K562 (cell line): ENCODE data around the gene EP300. TPM values are rescaled to one million over a fixed set of nuclear protein-coding genes. Genes with fewer than 3 reads are reported as not detected.

Source experiments
- ATAC-seq: fragments of 200-7000 bp; cut with Tn5 transposase; 3 replicates; pipeline ENCODE4 v1.9.1; 2020; ENCODE audit warnings: moderate library complexity
- BruUV-seq: library from RNA; stranded (reverse); fragments of 400-500 nt; replicated peaks from 2 replicates; lab custom pipeline; 2021; lab: Mats Ljungman, UMichigan
- CTCF ChIA-PET: fragments of 300-600 bp; formaldehyde crosslinking; extraction: SDS; loops from one replicate; lab custom pipeline; 2021; ENCODE audit warnings: low intra/inter-chr PET ratio; lab: Yijun Ruan, JAX
- POLR2A ChIA-PET: fragments of 300-600, 350-650 bp; sonication (Branson Sonifier 250); formaldehyde crosslinking; extraction: SDS; loops from one replicate; lab custom pipeline; 2021; ENCODE audit warnings: antibody characterized with exemption, inconsistent platforms; lab: Yijun Ruan, JAX
- DNase-seq, 4 experiments: peaks; one replicate each; pipeline versions ENCODE4 v3.0.0 to v3.0.0-alpha.2; 2011 to 2018; ENCODE audit warnings: low spot score in 3 of 4, mixed read lengths in 3 of 4; ENCODE audit errors: extremely low read depth in 1 of 4
- FAIRE-seq: peaks from 2 replicates; lab custom pipeline; 2011; peaks lifted over from hg19 to GRCh38; lab: Jason Lieb, UNC
- H2AFZ ChIP-seq: 2 replicates; pipeline ENCODE4 v1.6.0; 2011; ENCODE audit warnings: low read depth, low read length, control low read depth, inconsistent platforms
- H3K27ac ChIP-seq: fragments of 200-600 bp; 3 replicates; pipeline ENCODE4 v1.8.0; 2011; ENCODE audit warnings: low read depth, mild to moderate bottlenecking, control low read depth, inconsistent platforms, low read length, moderate library complexity, mixed read lengths; ENCODE audit errors: extremely low read depth
- H3K27me3 ChIP-seq, 2 experiments: fragments of 300-600 bp in 1 of 2; 2 replicates in 1 of 2; 3 replicates in 1 of 2; pipeline versions ENCODE4 v1.6.0 to v1.8.0; 2011; ENCODE audit warnings: inconsistent platforms in 2 of 2, low read length in 2 of 2, mild to moderate bottlenecking in 1 of 2, mixed read lengths in 1 of 2, moderate library complexity in 1 of 2; ENCODE audit not compliant: control insufficient read depth in 2 of 2, insufficient read depth in 2 of 2
- H3K36me3 ChIP-seq: fragments of 300-600 bp; 3 replicates; pipeline ENCODE4 v1.8.0; 2011; ENCODE audit warnings: mild to moderate bottlenecking, low read length, inconsistent platforms; ENCODE audit not compliant: control insufficient read depth, insufficient read depth
- H3K4me1 ChIP-seq, 2 experiments: fragments of 200-600 bp in 1 of 2; replicated peaks in 1 of 2; 2 replicates in 1 of 2; 3 replicates in 1 of 2; pipeline versions ENCODE4 v1.5.1 to v1.8.0; 2011; ENCODE audit warnings: inconsistent platforms in 2 of 2, low read length in 2 of 2, mild to moderate bottlenecking in 1 of 2, mixed read lengths in 1 of 2, moderate library complexity in 1 of 2; ENCODE audit not compliant: control insufficient read depth in 2 of 2, insufficient read depth in 2 of 2
- H3K4me2 ChIP-seq: 2 replicates; pipeline ENCODE4 v1.6.1; 2011; ENCODE audit warnings: low read length, control low read depth, inconsistent platforms, mixed read lengths; ENCODE audit not compliant: insufficient read depth
- H3K4me3 ChIP-seq: fragments of 200-600 bp; sonication (generic), shearing (Covaris generic); 2 replicates; pipeline ENCODE4 v1.5.1; 2016; ENCODE audit warnings: control low read depth, inconsistent platforms
- H3K79me2 ChIP-seq: fragments of 200-600 bp; 3 replicates; pipeline ENCODE4 v1.8.0; 2011; ENCODE audit warnings: low read length, inconsistent platforms; ENCODE audit not compliant: control insufficient read depth, insufficient read depth
- H3K9ac ChIP-seq, 2 experiments: 2 replicates each; pipeline versions ENCODE4 v1.6.0 to v1.6.1; 2011; ENCODE audit warnings: low read depth in 2 of 2, low read length in 2 of 2, control low read depth in 1 of 2, inconsistent platforms in 1 of 2, mild to moderate bottlenecking in 1 of 2, mixed read lengths in 1 of 2; ENCODE audit not compliant: insufficient read depth in 1 of 2
- H3K9me1 ChIP-seq: one replicate; pipeline ENCODE4 v1.6.0; 2011; ENCODE audit warnings: inconsistent platforms, mild to moderate bottlenecking, low read length, moderate library complexity; ENCODE audit not compliant: control insufficient read depth, insufficient read depth
- H3K9me3 ChIP-seq: replicated peaks from 2 replicates; pipeline ENCODE4 v1.5.1; 2011; ENCODE audit warnings: low read depth, low read length, inconsistent platforms; ENCODE audit not compliant: control insufficient read depth, insufficient read depth
- H4K20me1 ChIP-seq: replicated peaks from 2 replicates; pipeline ENCODE4 v1.6.1; 2011; ENCODE audit warnings: low read length, inconsistent platforms, mixed read lengths; ENCODE audit not compliant: control insufficient read depth, insufficient read depth
- BMI1 ChIP-seq: fragments of 150-350 bp; IDR thresholded peaks from 2 replicates; pipeline ENCODE4 v1.6.1; 2014; ENCODE audit warnings: low read length
- ELF4 ChIP-seq: fragments of 450-650 bp; formaldehyde crosslinking; IDR thresholded peaks from 2 replicates; pipeline ENCODE4 v1.4.0; 2022; ENCODE audit warnings: missing genetic modification characterization
- FOS ChIP-seq: IDR thresholded peaks from 3 replicates; pipeline ENCODE4 v1.6.1; 2011; ENCODE audit not compliant: insufficient read length; ENCODE audit errors: extremely low read depth
- FUS ChIP-seq: fragments of 200-400 bp; formaldehyde crosslinking; optimal IDR thresholded peaks from 2 replicates; pipeline ENCODE3; 2017; ENCODE audit warnings: low read depth, low read length
- MAFF ChIP-seq: IDR thresholded peaks from 2 replicates; pipeline ENCODE4 v1.6.1; 2012; ENCODE audit warnings: low read length, improper control_type of control experiment
- NCOR1 ChIP-seq: fragments of 450-650 bp; IDR thresholded peaks from 2 replicates; pipeline ENCODE4 v1.6.1; 2016; ENCODE audit warnings: mild to moderate bottlenecking, moderate library complexity
- NR2C2 ChIP-seq, 2 experiments: fragments of 200-800 bp in 1 of 2; sonication (Bioruptor generic) in 1 of 2; sonication (generic) in 1 of 2; formaldehyde crosslinking in 1 of 2; IDR thresholded peaks; 2 replicates each; pipeline versions ENCODE4 v1.6.1 to v1.8.0; 2016 to 2022; ENCODE audit warnings: mild to moderate bottlenecking in 1 of 2, missing compliant biosample characterization in 1 of 2, missing genetic modification characterization in 1 of 2, missing genetic modification reagents in 1 of 2
- ZBTB43 ChIP-seq: sonication (generic); formaldehyde crosslinking; IDR thresholded peaks from 2 replicates; pipeline ENCODE4 v1.8.0; 2023; ENCODE audit warnings: mild to moderate bottlenecking, missing genetic modification reagents
- WGBS: fragments of 100-300 bp; shearing (Covaris generic); methylation state at CpG from one replicate; pipeline ENCODE4 v1.1.6; 2016; ENCODE audit warnings: low coverage, mixed read lengths; ENCODE audit not compliant: insufficient coverage; ENCODE audit errors: missing lambda C conversion rate; 5-methylcytosine and 5-hydroxymethylcytosine counted together
- in situ Hi-C: fragments of 300-500 bp; cut with MboI; formaldehyde crosslinking; loops from 4 replicates; pipeline ENCODE4 v1.15.0; 2018; ENCODE audit warnings: inconsistent platforms, mixed read lengths
- intact Hi-C: fragments of 100-400 bp; cut with micrococcal nuclease; formaldehyde crosslinking; loops from 2 replicates; pipeline ENCODE4 v1.14.2; 2022
- polyA plus RNA-seq, 8 experiments: library from polyadenylated mRNA; depleted of rRNA in 4 of 8; stranded (reverse) in 5 of 8; unstranded in 3 of 8; fragments of >200 nt; fragmentation: Nextera tagmentation in 2 of 8; fragmentation: Illumina TruSeq in 1 of 8; extraction: Ambion mirVana in 2 of 8; extraction: Trizol in 1 of 8; gene quantifications; 2 replicates each; pipeline versions ENCODE4 v1.2.1 to v1.2.3, GENCODE V29; 2011 to 2014; ENCODE audit warnings: inconsistent platforms in 1 of 8, missing spikeins in 1 of 8
- total RNA-seq, 7 experiments: library from RNA; depleted of rRNA in 6 of 7; stranded (reverse); fragments of >200 nt in 6 of 7; fragmentation: Illumina TruSeq in 2 of 7; extraction: Trizol in 2 of 7; gene quantifications; 2 replicates each; pipeline versions ENCODE4 v1.2.1 to v1.2.3, GENCODE V29; 2011 to 2021; ENCODE audit warnings: low replicate concordance in 1 of 7

EP300 gene
- total and polyA plus RNA-seq, 9 of the 15 experiments (the other 6 are each of a cell fraction or from before 2014, with no cell fraction given), result 2.2 to 28.6 (median 10.9) TPM

- peaks cover 2 to 9% of the 10 kb centered on the region in 2 experiments; a peak in 2 of 5 replicates for H3K4me1 ChIP-seq
- no peak for FAIRE-seq
- ATAC-seq, result no peak
- no peak overlapping the region for H3K27ac ChIP-seq
- H3K79me2 ChIP-seq, result no peaks in the 10 kb centered on the region
- peaks cover 48% of the 10 kb centered on the region; the same call in 2 of the 3 replicates for H3K36me3 ChIP-seq
- in situ Hi-C loops (no loop called here), intact Hi-C loops (no loop called here)
- H2AFZ ChIP-seq, result no peak overlapping the region
- no peak overlapping the region for H3K4me2 ChIP-seq
- peaks cover 3% of the 10 kb centered on the region; the same call in 1 of the 2 replicates for H3K9me3 ChIP-seq
- no peaks in the 10 kb centered on the region for H3K27me3 ChIP-seq
- H3K4me3 ChIP-seq, result no peak overlapping the region
- no peak overlapping the region for H3K9ac ChIP-seq
- no TSS peak for BruUV-seq
- WGBS, result 97% methylated on average over 4 of the region's 7 CpGs
- CTCF ChIA-PET, result no interaction called here
- POLR2A ChIA-PET, result interaction anchor here (0.7 kb wide), 1 partner anchor 117 kb away, joined by 3 read pairs; no protein-coding TSS in a partner anchor
- no peak for TF ChIP-seq NR2C2 (CRISPR knock-in tag; IDR thresholded peaks at IDR 0.05)
- no peak for TF ChIP-seq NR2C2 (tag; IDR thresholded peaks at IDR 0.05)
- no peak for TF ChIP-seq FUS
- TF ChIP-seq FOS, result no peak
- TF ChIP-seq ELF4 (CRISPR knock-in tag), result no peak
- no peak for TF ChIP-seq NCOR1
- TF ChIP-seq BMI1, result no peak
- TF ChIP-seq ZBTB43 (CRISPR knock-in tag), result no peak
- TF ChIP-seq MAFF, result no peak
- H3K9me1 ChIP-seq, result peaks cover 3% of the 10 kb centered on the region
- no peak for DNase-seq
- no peaks in the 10 kb centered on the region for H4K20me1 ChIP-seq
Measured at GRCh38 chr22:41215926-41216325, 123.5 kb downstream of the EP300 start.
